ENCODE results near the gene CASP2.

DNA sequence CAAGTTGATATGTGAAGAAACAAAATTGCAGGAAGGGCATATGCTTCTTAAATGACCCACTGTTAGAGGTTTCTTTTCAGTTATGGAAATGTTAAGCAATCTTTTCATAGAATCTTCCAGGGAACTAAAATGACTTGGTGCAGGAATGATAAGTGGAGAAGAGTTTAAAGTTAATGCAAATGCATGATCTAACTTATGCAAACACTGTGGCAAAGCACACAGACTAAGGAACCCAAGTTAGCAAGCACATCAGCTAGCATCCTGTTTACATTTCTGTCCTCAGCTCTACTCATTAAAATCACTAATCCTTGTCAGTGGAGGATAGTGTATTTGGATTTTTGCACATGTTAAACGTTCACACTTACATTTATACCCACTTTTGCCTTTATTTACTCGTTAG is 37.1 kb downstream of the CASP2 start:
- TF ChIP-seq, protein P1, sequence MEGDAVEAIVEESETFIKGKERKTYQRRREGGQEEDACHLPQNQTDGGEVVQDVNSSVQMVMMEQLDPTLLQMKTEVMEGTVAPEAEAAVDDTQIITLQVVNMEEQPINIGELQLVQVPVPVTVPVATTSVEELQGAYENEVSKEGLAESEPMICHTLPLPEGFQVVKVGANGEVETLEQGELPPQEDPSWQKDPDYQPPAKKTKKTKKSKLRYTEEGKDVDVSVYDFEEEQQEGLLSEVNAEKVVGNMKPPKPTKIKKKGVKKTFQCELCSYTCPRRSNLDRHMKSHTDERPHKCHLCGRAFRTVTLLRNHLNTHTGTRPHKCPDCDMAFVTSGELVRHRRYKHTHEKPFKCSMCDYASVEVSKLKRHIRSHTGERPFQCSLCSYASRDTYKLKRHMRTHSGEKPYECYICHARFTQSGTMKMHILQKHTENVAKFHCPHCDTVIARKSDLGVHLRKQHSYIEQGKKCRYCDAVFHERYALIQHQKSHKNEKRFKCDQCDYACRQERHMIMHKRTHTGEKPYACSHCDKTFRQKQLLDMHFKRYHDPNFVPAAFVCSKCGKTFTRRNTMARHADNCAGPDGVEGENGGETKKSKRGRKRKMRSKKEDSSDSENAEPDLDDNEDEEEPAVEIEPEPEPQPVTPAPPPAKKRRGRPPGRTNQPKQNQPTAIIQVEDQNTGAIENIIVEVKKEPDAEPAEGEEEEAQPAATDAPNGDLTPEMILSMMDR (IDR thresholded peaks at IDR 0.05), result no peak
- no peak for TF ChIP-seq RNF2 (IDR thresholded peaks at IDR 0.05; ENCODE audit: borderline replicate concordance, low read depth)

All from A549 (cell line).